Immature natural killer cell (primary cell): ENCODE measurements around the gene FBXO44. TPM values are rescaled to one million over a fixed set of nuclear protein-coding genes. Genes with fewer than 3 reads are reported as not detected.

Source experiments
- DNase-seq, 3 donors: peaks; one replicate each; pipeline ENCODE4 v3.0.0; 2022; ENCODE audit warnings: mixed read lengths in 1 of 3
- H3K27ac Mint-ChIP-seq, 6 donors: one replicate each; pipeline ENCODE4 v1.8.0; 2020; ENCODE audit warnings: mixed read lengths in 6 of 6, mild to moderate bottlenecking in 5 of 6, inconsistent platforms in 4 of 6, moderate library complexity in 3 of 6
- H3K27me3 Mint-ChIP-seq, 3 donors: one replicate each; pipeline ENCODE4 v1.8.0; 2020 to 2021; ENCODE audit warnings: low read depth in 3 of 3, mild to moderate bottlenecking in 3 of 3, mixed read lengths in 3 of 3, moderate library complexity in 3 of 3, inconsistent platforms in 1 of 3
- H3K36me3 Mint-ChIP-seq, 3 donors: one replicate each; pipeline ENCODE4 v1.8.0; 2020; ENCODE audit warnings: mixed read lengths in 3 of 3, inconsistent platforms in 2 of 3, mild to moderate bottlenecking in 2 of 3
- H3K4me1 Mint-ChIP-seq, 2 donors: one replicate each; pipeline ENCODE4 v1.8.0; 2020; ENCODE audit warnings: inconsistent platforms in 2 of 2, mild to moderate bottlenecking in 2 of 2, mixed read lengths in 2 of 2, moderate library complexity in 1 of 2
- H3K4me3 Mint-ChIP-seq, 5 donors: one replicate each; pipeline ENCODE4 v1.8.0; 2020; ENCODE audit warnings: mild to moderate bottlenecking in 5 of 5, mixed read lengths in 5 of 5, inconsistent platforms in 3 of 5, moderate library complexity in 3 of 5
- H3K9me3 Mint-ChIP-seq, 6 donors: one replicate each; pipeline ENCODE4 v1.8.0; 2020; ENCODE audit warnings: mild to moderate bottlenecking in 6 of 6, mixed read lengths in 6 of 6, inconsistent platforms in 4 of 6, moderate library complexity in 3 of 6
- polyA plus RNA-seq, 3 donors: library from polyadenylated mRNA; unstranded; fragments of 300-500 nt; fragmentation: Illumina TruSeq; gene quantifications; one replicate each; pipeline ENCODE4 v1.2.3, GENCODE V29; 2021

The FBXO44 gene
- polyA plus RNA-seq, 3 donors from 2014 or later = 8.6 to 13.4 (median 12.5) TPM

- no peaks in the 10 kb centered on the region for H3K9me3 Mint-ChIP-seq
- no peak overlapping the region for H3K4me3 Mint-ChIP-seq
- H3K27ac Mint-ChIP-seq = no peak overlapping the region
- H3K4me1 Mint-ChIP-seq = peaks cover 0 to 1% of the 10 kb centered on the region in 2 donors
- DNase-seq = no peak
- peaks cover 0 to 2% (median 0%) of the 10 kb centered on the region in 3 donors for H3K27me3 Mint-ChIP-seq
- H3K36me3 Mint-ChIP-seq = peaks cover 0 to 4% (median 0%) of the 10 kb centered on the region in 3 donors
These were observed 50.2 kb downstream of the FBXO44 start for GRCh38 chr1:11704691-11705475.

- peaks cover 0 to 4% (median 0%) of the 10 kb centered on the region in 3 donors for H3K36me3 Mint-ChIP-seq
- H3K4me3 Mint-ChIP-seq = no peak overlapping the region
- peaks cover 0 to 2% (median 0%) of the 10 kb centered on the region in 3 donors for H3K27me3 Mint-ChIP-seq
- H3K9me3 Mint-ChIP-seq = no peaks in the 10 kb centered on the region
- H3K27ac Mint-ChIP-seq = peak overlapping the region in 1 of 6 donors; percentile 14
- peaks cover 0 to 1% of the 10 kb centered on the region in 2 donors for H3K4me1 Mint-ChIP-seq
- no peak for DNase-seq
These were observed 50.9 kb downstream of the FBXO44 start for GRCh38 chr1:11705596-11705995.

- Mint-ChIP-seq H3K36me3 (peaks cover 0 to 4% (median 0%) of the 10 kb centered on the region in 3 donors), H3K27me3 (peaks cover 0 to 2% (median 0%) of the 10 kb centered on the region in 3 donors), H3K9me3 (no peaks in the 10 kb centered on the region), H3K4me1 (peaks cover 0 to 1% of the 10 kb centered on the region in 2 donors), H3K4me3 (no peak overlapping the region), H3K27ac (no peak overlapping the region)
- no peak for DNase-seq
These were observed 51.6 kb downstream of the FBXO44 start for GRCh38 chr1:11706292-11706691.

GRCh38 chr1:11707621-11708276, 53.1 kb downstream of the FBXO44 start:
- Mint-ChIP-seq H3K9me3 (no peaks in the 10 kb centered on the region), H3K27ac (peak overlapping the region in 1 of 6 donors; percentile 30), H3K4me1 (peaks cover 0 to 1% of the 10 kb centered on the region in 2 donors), H3K36me3 (peaks cover 0 to 4% (median 0%) of the 10 kb centered on the region in 3 donors), H3K27me3 (peaks cover 0 to 2% (median 0%) of the 10 kb centered on the region in 3 donors), H3K4me3 (no peak overlapping the region)
- DNase-seq = no peak

GRCh38 chr1:11708554-11709350, 54.1 kb downstream of the FBXO44 start:
- no peaks in the 10 kb centered on the region for H3K9me3 Mint-ChIP-seq
- no peak for DNase-seq
- no peak overlapping the region for H3K4me3 Mint-ChIP-seq
- H3K4me1 Mint-ChIP-seq = no peaks in the 10 kb centered on the region
- no peaks in the 10 kb centered on the region for H3K36me3 Mint-ChIP-seq
- no peaks in the 10 kb centered on the region for H3K27me3 Mint-ChIP-seq
- peak overlapping the region in 1 of 6 donors; percentile 19 for H3K27ac Mint-ChIP-seq

GRCh38 chr1:11711490-11711889, 56.8 kb downstream of the FBXO44 start:
- Mint-ChIP-seq H3K36me3 (no peaks in the 10 kb centered on the region), H3K9me3 (no peaks in the 10 kb centered on the region), H3K4me3 (no peak overlapping the region)

GRCh38 chr1:11712285-11712684, 57.6 kb downstream of the FBXO44 start:
- DNase-seq = no peak
- Mint-ChIP-seq H3K27ac (no peak overlapping the region), H3K27me3 (no peaks in the 10 kb centered on the region), H3K36me3 (no peaks in the 10 kb centered on the region), H3K4me1 (peaks cover 0 to 2% of the 10 kb centered on the region in 2 donors), H3K9me3 (no peaks in the 10 kb centered on the region), H3K4me3 (no peak overlapping the region)

More at GRCh38 chr1:11711490-11711889, 56.8 kb downstream of the FBXO44 start:
- Mint-ChIP-seq H3K27ac (no peak overlapping the region), H3K4me1 (no peaks in the 10 kb centered on the region), H3K27me3 (no peaks in the 10 kb centered on the region)
- no peak for DNase-seq

Other genes with a start within 250 kb of the FBXO44 start
- gene DISP3, start 175.7 kb upstream of the FBXO44 start, polyA plus RNA-seq = under 1 TPM in 2 of 3 donors, not detected in 1; 0.37 to 0.66 TPM
- 10 to 100 TPM in 2 of 3 donors, 1 to 10 TPM in 1; 5.6 to 15.5 (median 14.4) TPM for gene FBXO2, start 448 bp upstream of the FBXO44 start, polyA plus RNA-seq
- 100 to 1,000 TPM; 105 to 164 (median 121) TPM for gene FBXO6, start 9.3 kb downstream of the FBXO44 start, polyA plus RNA-seq
- 100 to 1,000 TPM; 103 to 182 (median 163) TPM for gene MAD2L2, start 26.3 kb downstream of the FBXO44 start, polyA plus RNA-seq
- under 1 TPM; 0.29 to 0.94 (median 0.58) TPM for gene DRAXIN, start 36.8 kb downstream of the FBXO44 start, polyA plus RNA-seq
- gene AGTRAP, start 81.3 kb downstream of the FBXO44 start, polyA plus RNA-seq = 100 to 1,000 TPM; 319 to 591 (median 324) TPM
- 1 to 10 TPM in 1 of 3 donors, not detected in 2; 3.0 TPM for gene C1orf167, start 107.3 kb downstream of the FBXO44 start, polyA plus RNA-seq
- 10 to 100 TPM in 1 of 3 donors, 1 to 10 TPM in 2; 5.0 to 15.2 (median 7.6) TPM for gene MTHFR, start 151.1 kb downstream of the FBXO44 start, polyA plus RNA-seq
- 1 to 10 TPM; 1.1 to 3.6 (median 1.5) TPM for gene CLCN6, start 151.3 kb downstream of the FBXO44 start, polyA plus RNA-seq
- not detected for gene NPPA, start 192.9 kb downstream of the FBXO44 start, polyA plus RNA-seq
- not detected for gene NPPB, start 204.1 kb downstream of the FBXO44 start, polyA plus RNA-seq